Measurements from ENCODE around the gene CYTH1.

CYTH1 gene

DNA sequence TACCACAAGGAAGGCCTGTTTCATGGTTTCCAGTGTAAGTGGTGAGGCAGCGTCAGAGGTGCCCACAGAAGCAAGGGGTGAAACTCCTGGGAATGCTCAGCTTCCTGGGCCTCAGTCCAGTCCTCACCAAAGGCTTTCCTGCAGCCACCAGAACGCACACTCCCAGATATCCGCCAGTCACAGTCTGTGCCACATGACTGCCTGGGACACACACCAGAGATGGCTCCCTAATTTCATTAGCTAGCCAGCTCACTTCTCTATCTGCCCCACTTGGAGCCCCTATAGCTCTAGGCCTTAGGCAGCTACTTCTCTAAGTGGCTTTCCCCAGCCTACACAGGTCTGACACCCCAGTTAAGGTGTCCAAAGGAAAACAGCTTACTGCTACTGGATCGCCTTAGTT lies 77.0 kb downstream of the CYTH1 start:
- H3K4me3 ChIP-seq (ENCODE audit: low read depth, low read length) = no peak overlapping the region
- H3K36me3 ChIP-seq (ENCODE audit: control insufficient read depth, insufficient read depth, low read length) = no peaks in the 10 kb centered on the region
- H3K79me2 ChIP-seq = peaks cover 4% of the 10 kb centered on the region
- H2AFZ ChIP-seq = no peak overlapping the region
- no peak overlapping the region for H3K4me2 ChIP-seq (ENCODE audit: low read length)
- no peaks in the 10 kb centered on the region for H3K27me3 ChIP-seq (ENCODE audit: control insufficient read depth, insufficient read depth, low read length)
- H3K4me1 ChIP-seq = peaks cover 17% of the 10 kb centered on the region
- no peaks in the 10 kb centered on the region for H3K9me3 ChIP-seq (ENCODE audit: control insufficient read depth, low read length)
- no peak overlapping the region for H3K27ac ChIP-seq
- H3K9ac ChIP-seq = no peak overlapping the region
- TF ChIP-seq, protein P1, sequence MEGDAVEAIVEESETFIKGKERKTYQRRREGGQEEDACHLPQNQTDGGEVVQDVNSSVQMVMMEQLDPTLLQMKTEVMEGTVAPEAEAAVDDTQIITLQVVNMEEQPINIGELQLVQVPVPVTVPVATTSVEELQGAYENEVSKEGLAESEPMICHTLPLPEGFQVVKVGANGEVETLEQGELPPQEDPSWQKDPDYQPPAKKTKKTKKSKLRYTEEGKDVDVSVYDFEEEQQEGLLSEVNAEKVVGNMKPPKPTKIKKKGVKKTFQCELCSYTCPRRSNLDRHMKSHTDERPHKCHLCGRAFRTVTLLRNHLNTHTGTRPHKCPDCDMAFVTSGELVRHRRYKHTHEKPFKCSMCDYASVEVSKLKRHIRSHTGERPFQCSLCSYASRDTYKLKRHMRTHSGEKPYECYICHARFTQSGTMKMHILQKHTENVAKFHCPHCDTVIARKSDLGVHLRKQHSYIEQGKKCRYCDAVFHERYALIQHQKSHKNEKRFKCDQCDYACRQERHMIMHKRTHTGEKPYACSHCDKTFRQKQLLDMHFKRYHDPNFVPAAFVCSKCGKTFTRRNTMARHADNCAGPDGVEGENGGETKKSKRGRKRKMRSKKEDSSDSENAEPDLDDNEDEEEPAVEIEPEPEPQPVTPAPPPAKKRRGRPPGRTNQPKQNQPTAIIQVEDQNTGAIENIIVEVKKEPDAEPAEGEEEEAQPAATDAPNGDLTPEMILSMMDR (IDR thresholded peaks at IDR 0.05) = no peak

DNA sequence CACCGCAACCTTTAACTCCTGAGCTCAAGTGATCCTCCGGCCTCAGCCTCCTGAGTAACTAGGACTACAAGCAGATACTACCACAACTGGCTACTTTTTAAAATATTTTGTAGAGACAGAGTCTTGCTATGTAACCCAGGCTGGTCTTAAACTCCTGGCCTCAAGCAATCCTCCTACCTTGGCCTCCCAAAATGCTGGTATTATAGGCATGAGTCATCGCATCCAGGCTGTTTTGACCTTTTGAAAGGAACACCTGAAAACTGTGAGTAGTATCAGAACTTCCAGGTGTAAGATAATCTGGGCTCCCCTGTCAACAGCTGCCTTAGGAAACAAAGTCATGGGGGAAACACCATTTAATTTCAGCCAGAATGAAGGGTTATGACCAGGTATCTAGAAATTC lies 77.5 kb downstream of the CYTH1 start:
- H3K27ac ChIP-seq = no peak overlapping the region
- TF ChIP-seq, protein P1 (IDR thresholded peaks at IDR 0.05) = no peak
- H2AFZ ChIP-seq = no peak overlapping the region
- H3K9ac ChIP-seq = no peak overlapping the region
- no peaks in the 10 kb centered on the region for H3K9me3 ChIP-seq (ENCODE audit: control insufficient read depth, low read length)
- H3K4me2 ChIP-seq (ENCODE audit: low read length) = no peak overlapping the region
- H3K36me3 ChIP-seq (ENCODE audit: control insufficient read depth, insufficient read depth, low read length) = no peaks in the 10 kb centered on the region
- H3K4me3 ChIP-seq (ENCODE audit: low read depth, low read length) = no peak overlapping the region
- H3K27me3 ChIP-seq (ENCODE audit: control insufficient read depth, insufficient read depth, low read length) = no peaks in the 10 kb centered on the region
- peaks cover 4% of the 10 kb centered on the region for H3K79me2 ChIP-seq
- H3K4me1 ChIP-seq = peaks cover 13% of the 10 kb centered on the region

DNA sequence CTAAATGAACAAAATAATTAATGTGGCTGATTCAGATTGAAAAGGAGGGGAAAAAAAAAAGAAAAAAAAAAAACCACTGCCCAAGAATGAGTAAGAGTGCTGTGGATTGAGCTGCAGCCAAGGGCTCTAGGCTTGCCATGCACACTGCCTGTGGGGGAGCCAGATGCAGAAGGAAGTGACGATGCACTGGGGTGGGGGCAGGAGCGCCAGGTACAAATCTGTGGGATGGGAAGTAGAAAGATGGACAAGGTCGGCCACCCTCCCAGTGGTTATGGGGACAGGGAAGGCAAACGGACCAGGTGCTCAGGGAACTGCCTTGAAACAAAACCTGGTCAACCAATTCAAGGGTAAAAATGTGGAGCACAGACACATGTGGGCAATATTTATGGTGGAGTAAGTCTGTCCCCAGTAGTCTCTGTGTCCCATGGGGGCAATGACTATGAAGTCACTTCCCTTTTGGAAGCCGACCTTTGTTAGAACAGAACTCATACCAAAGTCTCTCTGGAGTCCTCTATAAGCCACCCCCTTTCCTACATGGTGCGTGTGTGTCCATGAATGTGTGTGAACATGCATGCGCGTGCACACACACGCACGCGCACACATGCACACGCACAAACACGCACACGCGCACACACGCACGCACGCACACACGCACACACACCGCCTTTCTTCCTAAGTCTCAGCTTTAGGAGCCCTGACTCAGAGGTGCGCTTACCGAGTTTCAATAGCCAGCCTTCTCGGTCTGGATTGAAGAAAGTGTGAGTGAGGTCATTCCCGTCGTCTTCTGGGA lies 84.3 kb downstream of the CYTH1 start:
- peaks cover 8% of the 10 kb centered on the region for H3K79me2 ChIP-seq
- H3K36me3 ChIP-seq (ENCODE audit: control insufficient read depth, insufficient read depth, low read length) = no peaks in the 10 kb centered on the region

DNA sequence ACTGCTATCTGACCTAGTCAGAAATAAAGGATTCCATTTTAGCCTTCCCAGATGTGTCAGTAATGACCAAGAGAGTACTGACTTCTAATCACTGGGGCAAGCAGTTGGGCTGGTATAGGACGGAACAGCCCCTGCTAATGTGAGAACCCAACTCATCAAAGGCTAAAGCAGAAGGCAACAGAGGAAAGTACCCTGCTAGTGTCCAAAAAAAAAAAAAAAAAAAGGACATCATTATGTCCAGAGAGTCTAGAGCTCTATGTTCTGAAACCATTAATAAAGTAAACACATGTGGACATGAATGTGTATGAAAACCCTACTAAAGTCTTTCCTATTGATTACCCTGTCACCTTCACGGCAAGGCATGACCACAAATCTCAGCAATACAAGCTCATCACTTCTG lies 85.0 kb downstream of the CYTH1 start:
- H3K4me3 ChIP-seq (ENCODE audit: low read depth, low read length) = no peak overlapping the region
- no peak overlapping the region for H2AFZ ChIP-seq
- no peaks in the 10 kb centered on the region for H3K9me3 ChIP-seq (ENCODE audit: control insufficient read depth, low read length)
- no peak overlapping the region for H3K27ac ChIP-seq
- H3K36me3 ChIP-seq (ENCODE audit: control insufficient read depth, insufficient read depth, low read length) = no peaks in the 10 kb centered on the region
- no peaks in the 10 kb centered on the region for H3K4me1 ChIP-seq
- TF ChIP-seq, protein P1 (IDR thresholded peaks at IDR 0.05) = no peak
- no peak overlapping the region for H3K9ac ChIP-seq
- H3K79me2 ChIP-seq = peaks cover 10% of the 10 kb centered on the region
- H3K27me3 ChIP-seq (ENCODE audit: control insufficient read depth, insufficient read depth, low read length) = no peaks in the 10 kb centered on the region
- H3K4me2 ChIP-seq (ENCODE audit: low read length) = no peak overlapping the region

More for the DNA sequence above, 84.3 kb downstream of the CYTH1 start:
- H3K9me3 ChIP-seq (ENCODE audit: control insufficient read depth, low read length) = no peaks in the 10 kb centered on the region
- TF ChIP-seq, protein P1 (IDR thresholded peaks at IDR 0.05) = no peak
- H3K9ac ChIP-seq = no peak overlapping the region
- no peaks in the 10 kb centered on the region for H3K4me1 ChIP-seq
- H3K27me3 ChIP-seq (ENCODE audit: control insufficient read depth, insufficient read depth, low read length) = no peaks in the 10 kb centered on the region
- H3K4me2 ChIP-seq (ENCODE audit: low read length) = no peak overlapping the region
- no peak overlapping the region for H2AFZ ChIP-seq
- no peak overlapping the region for H3K4me3 ChIP-seq (ENCODE audit: low read depth, low read length)
- no peak overlapping the region for H3K27ac ChIP-seq

Measured in parathyroid adenoma (tissue), 2 donors.